OCI-LY1 (cell line): ENCODE measurements around the gene NRG2.

Experiments used
- CTCF ChIP-seq: fragments of 200-600 bp; sonication (generic), shearing (Covaris generic); IDR thresholded peaks from 2 replicates; pipeline ENCODE4 v1.5.1; 2017; ENCODE audit warnings: mild to moderate bottlenecking, antibody characterized with exemption, low read length, moderate library complexity, mixed read lengths
- EZH2 ChIP-seq: fragments of 200-600 bp; sonication (generic), shearing (Covaris generic); IDR thresholded peaks from 2 replicates; pipeline ENCODE4 v1.8.0; 2017; ENCODE audit warnings: borderline replicate concordance, mixed run types, mild to moderate bottlenecking, antibody characterized with exemption, low read length, moderate library complexity, mixed read lengths

GRCh38 chr5:139843991-139844390 lies 199.1 kb downstream of the NRG2 start:
- TF ChIP-seq CTCF (no peak), EZH2 (no peak)
